ENCODE results near the gene HMCN2.

Gene HMCN2

GRCh38 chr9:130459941-130460669 lies 194.5 kb downstream of the HMCN2 start:
- in situ Hi-C loops (cut with MboI; ENCODE audit: low sequenced_read_pairs) = no loop called here

GRCh38 chr9:130461218-130461630 lies 195.7 kb downstream of the HMCN2 start:
- in situ Hi-C loops (cut with MboI; ENCODE audit: low sequenced_read_pairs) = no loop called here

GRCh38 chr9:130461731-130462130 lies 196.2 kb downstream of the HMCN2 start:
- in situ Hi-C loops (cut with MboI; ENCODE audit: low sequenced_read_pairs) = no loop called here

GRCh38 chr9:130462685-130463540 lies 197.4 kb downstream of the HMCN2 start:
- in situ Hi-C loops (cut with MboI; ENCODE audit: low sequenced_read_pairs) = no loop called here

- in situ Hi-C loops (cut with MboI; ENCODE audit: low sequenced_read_pairs) = no loop called here
Observed at GRCh38 chr9:130463763-130464745, 198.5 kb downstream of the HMCN2 start.

GRCh38 chr9:130465383-130466096 lies 200.0 kb downstream of the HMCN2 start:
- in situ Hi-C loops (cut with MboI; ENCODE audit: low sequenced_read_pairs) = no loop called here

GRCh38 chr9:130466537-130467217 lies 201.1 kb downstream of the HMCN2 start:
- in situ Hi-C loops (cut with MboI; ENCODE audit: low sequenced_read_pairs) = no loop called here

- in situ Hi-C loops (cut with MboI; ENCODE audit: low sequenced_read_pairs) = no loop called here
Observed at GRCh38 chr9:130467316-130467715, 201.8 kb downstream of the HMCN2 start.

- in situ Hi-C loops (cut with MboI; ENCODE audit: low sequenced_read_pairs) = no loop called here
Observed at GRCh38 chr9:130468566-130468965, 203.0 kb downstream of the HMCN2 start.

GRCh38 chr9:130470269-130470668 lies 204.7 kb downstream of the HMCN2 start:
- in situ Hi-C loops (cut with MboI; ENCODE audit: low sequenced_read_pairs) = no loop called here

- in situ Hi-C loops (cut with MboI; ENCODE audit: low sequenced_read_pairs) = no loop called here
Observed at GRCh38 chr9:130470950-130471349, 205.4 kb downstream of the HMCN2 start.

- in situ Hi-C loops (cut with MboI; ENCODE audit: low sequenced_read_pairs) = no loop called here
Observed at GRCh38 chr9:130471411-130472183, 206.0 kb downstream of the HMCN2 start.

- in situ Hi-C loops (cut with MboI; ENCODE audit: low sequenced_read_pairs) = no loop called here
Observed at GRCh38 chr9:130472184-130472705, 206.7 kb downstream of the HMCN2 start.

- in situ Hi-C loops (cut with MboI; ENCODE audit: low sequenced_read_pairs) = no loop called here
Observed at GRCh38 chr9:130473009-130473408, 207.4 kb downstream of the HMCN2 start.

GRCh38 chr9:130473566-130473965 lies 208.0 kb downstream of the HMCN2 start:
- in situ Hi-C loops (cut with MboI; ENCODE audit: low sequenced_read_pairs) = no loop called here

GRCh38 chr9:130474106-130474505 lies 208.5 kb downstream of the HMCN2 start:
- in situ Hi-C loops (cut with MboI; ENCODE audit: low sequenced_read_pairs) = no loop called here

GRCh38 chr9:130476151-130476730 lies 210.7 kb downstream of the HMCN2 start:
- in situ Hi-C loops (cut with MboI; ENCODE audit: low sequenced_read_pairs) = no loop called here

GRCh38 chr9:130477564-130477963 lies 212.0 kb downstream of the HMCN2 start:
- in situ Hi-C loops (cut with MboI; ENCODE audit: low sequenced_read_pairs) = no loop called here
